GM19043 (cell line): ENCODE data around the gene ACTR3.

Experiments used
- ATAC-seq: cut with Tn5 transposase; IDR thresholded peaks from one replicate; pipeline ENCODE4 v1.9.1; 2021; ENCODE audit warnings: low read depth; ENCODE audit not compliant: unreplicated experiment

Gene ACTR3

DNA sequence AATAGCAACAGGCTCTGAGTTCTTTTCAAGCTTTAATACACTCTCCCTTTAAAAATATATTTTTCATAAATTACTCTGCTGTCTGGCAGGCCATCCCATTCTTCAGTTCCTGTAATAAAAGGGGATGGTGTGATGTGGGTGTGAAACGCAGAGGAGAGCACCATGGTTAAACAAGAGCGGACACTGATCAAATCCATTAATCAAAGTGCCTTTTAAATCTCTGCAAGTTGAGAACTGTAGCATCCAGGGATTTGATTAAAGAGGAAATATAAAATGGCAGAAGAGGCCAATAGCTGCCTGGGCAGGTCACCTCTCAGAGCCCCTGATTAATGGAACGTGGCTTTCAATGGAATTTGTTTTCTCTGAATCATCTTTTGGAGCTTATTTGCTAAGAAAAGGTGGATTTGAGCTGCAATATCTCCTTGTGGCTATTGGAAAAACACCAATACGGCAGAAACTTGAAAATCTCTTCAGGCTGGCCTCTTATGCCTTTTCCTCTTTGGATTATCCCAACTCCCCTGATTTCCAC lies 96.9 kb downstream of the ACTR3 start:
- ATAC-seq, result no peak

DNA sequence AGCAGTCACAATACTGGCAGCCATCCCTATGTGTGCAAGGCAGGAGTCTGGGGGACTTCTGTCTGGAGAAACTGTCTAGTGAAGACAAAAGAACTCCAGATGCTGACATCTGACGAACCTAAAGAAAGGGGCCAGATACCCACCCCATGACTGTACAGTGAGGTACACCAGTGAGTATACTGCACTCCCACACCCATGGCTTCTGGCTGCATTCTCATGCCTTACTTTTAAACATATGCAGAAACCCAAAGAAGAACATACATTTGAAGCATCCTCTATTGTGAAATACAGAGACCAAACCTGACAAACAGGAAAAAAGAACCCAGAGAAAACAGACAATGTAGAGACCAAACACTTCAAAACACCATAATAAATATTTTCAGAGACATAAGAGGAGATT lies 102.2 kb downstream of the ACTR3 start:
- no peak for ATAC-seq

DNA sequence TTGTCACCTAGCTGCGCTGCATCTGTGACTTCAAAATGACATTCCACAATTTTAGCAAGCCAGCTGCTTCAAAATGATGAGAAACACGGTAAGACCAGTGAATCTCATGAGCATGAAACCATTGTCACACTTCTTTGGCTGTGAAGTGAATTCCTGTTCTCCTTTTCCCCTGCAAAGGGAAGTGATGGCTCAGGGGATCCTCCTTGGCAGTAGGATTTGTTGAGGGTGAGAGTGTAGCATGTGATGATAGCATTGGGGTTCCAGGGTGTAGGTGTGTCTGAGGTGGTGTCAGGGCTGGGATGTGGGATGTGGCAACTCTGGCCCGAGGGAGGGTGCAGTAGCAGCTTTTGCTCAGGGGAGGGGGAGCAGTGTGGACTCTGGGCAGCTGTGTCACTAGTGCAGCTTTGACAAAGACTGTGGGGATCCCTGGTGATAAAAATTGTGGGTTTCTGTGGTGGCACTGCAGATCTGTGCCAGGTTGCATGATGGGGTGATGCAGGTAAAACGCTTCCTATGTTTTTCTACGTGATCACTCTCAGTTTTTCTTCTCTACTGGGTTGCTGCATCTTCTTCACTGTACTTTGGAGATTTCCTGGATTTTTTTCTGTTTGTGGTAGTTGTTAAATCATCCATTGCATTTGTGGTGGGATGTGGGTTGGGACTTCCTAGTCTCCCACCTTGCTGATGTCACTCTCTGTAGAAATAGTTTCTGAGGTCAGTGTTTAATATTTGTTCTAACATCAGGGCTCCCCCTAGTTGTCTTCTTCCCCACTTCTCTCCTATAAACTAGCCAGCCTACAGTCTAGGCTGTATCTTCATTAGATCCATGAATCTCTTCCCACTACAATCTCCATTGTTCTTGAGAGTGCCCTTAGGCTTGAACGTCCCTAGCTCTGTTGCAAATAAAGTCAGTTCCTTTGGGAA lies 107.0 kb downstream of the ACTR3 start:
- ATAC-seq, result no peak

DNA sequence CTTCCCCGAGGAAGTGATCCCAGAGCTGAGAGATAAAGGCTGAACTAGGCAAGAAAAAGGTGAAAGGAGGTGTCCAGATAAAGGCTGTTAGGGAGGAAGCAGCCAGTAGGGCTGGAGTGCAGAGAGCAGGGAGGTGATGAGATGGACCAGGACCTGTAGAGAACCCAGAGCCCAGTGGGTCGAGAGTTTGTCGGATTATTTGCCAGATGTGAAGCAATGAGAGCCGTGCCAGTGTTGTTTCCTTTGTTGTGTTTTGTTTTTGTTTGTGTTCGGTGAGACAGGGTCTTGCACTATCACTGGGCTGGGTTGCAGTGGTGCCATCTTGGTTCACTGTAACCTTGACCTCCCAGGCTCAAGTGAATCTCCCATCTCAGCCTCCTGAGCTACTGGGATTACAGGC lies 111.3 kb downstream of the ACTR3 start:
- no peak for ATAC-seq

DNA sequence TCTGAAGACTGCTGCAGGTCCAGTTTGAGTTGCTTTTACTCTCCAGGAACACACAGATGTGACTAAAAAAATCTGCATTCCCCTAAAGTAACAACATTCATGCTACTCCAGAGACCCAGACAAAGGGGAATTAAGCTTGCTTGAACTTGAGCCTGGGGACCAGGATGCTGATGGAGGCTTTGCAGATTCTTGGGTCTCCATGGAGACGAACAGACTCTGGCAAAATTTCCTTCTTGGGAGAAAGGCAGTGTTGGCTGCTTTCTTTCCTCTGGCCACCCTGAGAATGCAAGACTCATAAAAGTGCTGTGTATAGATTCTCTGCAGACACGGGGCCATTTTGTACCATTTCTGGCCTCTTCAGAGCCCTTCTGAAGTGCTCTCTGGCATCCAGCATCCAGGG lies 112.0 kb downstream of the ACTR3 start:
- ATAC-seq, result no peak

DNA sequence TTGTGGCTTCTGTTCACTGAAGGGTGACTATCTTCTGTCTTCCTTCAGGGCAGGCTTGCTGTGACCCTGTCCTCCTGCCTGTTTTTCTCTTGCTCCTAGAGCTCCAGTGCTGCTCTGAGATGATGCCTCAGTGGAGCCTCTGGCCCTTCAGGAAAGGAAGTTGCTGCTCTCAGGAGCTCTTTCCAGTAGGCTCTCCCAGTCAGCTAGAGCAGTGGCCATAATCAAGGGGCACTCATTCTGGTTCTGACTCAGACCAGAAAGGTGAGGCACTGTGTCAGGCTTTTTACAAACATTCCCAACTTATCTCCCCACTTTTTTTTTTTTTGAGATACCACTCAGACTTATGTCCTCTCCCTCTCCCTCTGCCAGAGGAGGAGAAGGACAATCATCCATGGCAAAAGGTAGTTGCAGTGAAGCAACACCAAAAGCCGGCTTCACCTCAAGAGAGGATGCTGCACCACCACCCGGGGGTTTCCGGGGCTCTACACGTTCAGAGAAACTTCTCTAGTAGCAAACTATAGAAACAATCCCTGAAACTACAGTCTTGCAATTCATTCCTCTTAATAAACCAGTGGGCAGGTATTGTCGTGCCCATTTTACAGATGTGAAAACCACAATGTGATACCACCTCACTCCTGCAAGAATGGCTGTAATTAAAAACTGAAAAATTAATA lies 115.4 kb downstream of the ACTR3 start:
- ATAC-seq, result no peak

DNA sequence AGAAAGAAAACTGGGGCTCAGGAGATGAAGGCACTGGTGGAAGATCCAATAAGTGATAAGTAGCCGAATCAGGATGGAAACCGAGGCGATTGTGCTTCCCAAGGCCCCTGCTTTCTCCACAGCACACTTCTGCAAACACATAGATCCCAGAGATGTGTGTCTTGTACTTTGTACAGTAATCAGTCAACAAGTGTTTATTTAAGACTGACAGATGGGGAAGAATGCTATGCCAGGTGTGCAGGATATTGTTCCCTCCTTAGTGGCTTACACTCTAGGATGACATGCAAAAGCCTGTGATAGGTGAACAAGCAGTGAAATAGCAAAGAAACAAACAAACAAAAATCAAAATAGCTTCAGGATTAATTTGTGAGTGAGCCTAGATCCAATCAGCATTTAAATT lies 116.6 kb downstream of the ACTR3 start:
- no peak for ATAC-seq

DNA sequence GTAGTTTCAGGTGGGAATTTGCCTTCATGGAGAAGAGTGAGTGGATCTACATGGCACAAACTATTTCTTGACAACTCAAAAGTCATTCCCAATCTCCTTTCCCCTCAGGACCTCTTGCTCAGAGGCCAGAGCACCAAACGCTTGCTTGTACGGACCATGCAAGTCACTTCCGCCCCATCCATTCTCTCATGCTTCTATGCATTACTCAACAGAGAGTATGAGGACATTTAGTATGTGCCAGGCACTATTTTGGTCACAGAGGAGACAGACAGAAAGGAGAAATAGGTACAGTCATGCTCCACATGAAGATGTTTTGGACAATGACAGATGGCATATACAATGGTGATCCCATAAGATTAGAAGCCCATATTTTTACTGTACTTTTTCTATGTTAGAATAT lies 117.5 kb downstream of the ACTR3 start:
- ATAC-seq, result no peak

DNA sequence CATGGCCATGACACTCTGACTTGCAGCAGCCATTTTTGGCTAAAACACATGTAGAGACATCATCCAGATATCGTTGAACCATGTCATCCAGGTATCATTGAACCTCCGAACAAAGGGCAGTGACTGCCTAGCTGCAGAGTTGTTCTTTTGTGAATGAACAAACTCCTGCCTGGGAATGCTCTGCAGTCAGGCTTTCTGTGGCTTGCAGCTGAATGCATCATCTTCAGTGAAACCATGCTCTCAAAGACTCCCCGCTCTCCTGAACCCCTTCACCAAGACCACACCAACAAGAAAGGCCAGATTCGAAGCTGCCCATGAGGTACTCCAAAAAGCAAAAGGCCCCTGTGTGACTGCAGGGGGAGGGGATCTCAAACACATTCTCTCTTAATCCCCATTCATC lies 118.8 kb downstream of the ACTR3 start:
- no peak for ATAC-seq

DNA sequence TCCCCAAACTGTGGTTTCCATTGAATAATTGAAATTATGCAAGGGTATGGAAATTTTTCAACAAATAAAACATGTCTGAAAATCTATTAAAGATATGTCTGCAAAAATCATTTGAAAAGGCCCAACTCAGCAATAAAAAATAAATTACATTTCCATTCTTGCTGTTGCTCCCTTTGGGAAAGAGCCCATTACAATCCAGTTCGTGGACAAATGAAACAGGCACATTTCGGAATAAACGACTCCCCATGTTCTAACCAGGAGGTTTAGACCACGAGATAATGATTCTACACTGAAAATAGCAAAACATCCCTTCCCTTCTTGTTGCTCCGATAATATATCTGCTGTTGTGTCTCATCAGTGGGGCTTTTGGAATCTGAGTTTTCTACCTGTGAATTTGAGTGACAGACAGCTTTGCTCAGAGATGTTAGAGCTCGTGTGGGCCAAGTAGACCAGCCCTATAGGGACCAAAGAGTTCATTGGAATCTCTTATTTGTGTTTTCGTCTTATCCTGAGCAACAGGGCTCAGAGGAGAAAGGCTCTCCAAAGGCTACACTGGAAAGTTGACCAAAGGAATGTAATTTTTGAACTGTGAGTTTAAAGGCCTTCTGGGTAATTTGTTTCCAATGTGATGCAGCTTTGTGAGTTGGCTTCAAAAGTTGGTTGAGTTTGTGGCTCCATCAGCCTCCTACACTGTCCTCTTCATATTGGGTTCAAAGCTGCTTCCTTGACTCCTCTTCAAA lies 119.5 kb downstream of the ACTR3 start:
- no peak for ATAC-seq

DNA sequence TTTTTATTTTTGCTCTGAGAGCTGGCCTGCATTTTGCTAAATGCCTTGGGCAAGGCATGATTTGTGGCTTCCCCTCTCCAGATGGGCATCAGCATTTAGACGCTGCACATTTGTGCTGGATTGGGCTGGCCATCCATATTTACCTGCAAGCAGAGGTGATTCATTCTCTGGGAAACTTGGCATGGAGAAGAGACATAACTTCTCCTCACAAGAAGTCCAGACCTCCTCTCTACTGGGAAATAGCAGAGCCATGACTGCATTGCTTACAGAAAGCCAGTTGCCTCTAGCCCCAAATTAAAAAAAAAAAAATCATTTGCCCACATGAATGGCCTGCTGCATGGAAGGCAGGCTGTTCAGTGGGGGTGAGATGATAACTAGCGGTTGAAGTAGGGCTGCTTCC lies 120.1 kb downstream of the ACTR3 start:
- no peak for ATAC-seq

DNA sequence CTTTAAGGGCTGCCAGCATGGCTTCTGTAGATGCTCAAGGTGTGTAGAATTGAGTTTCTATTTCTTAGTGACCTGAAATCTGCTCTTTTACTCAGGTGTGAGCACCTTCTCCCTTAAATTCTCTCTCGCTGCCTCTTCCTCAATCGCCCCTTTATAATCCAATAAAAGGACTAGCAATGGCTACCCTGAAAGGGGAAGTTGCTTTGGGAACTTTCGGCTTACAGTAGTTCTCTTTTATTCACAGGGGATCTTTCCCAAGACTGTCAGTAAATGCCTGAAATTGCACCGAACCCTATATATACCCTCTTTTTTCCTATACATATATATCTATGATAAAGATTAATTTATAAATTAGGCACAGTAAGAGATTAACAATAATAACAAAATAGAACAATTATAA lies 121.8 kb downstream of the ACTR3 start:
- no peak for ATAC-seq
